Jurkat, Clone E6-1 (cell line): Measurements from ENCODE around the gene PMS1.

Experiments used
- DNase-seq: peaks from one replicate; pipeline ENCODE4 v3.0.0-alpha.2; 2011; ENCODE audit warnings: low read depth, low spot score
- H3K4me3 ChIP-seq: 2 replicates; pipeline ENCODE4 v1.5.1; 2011; ENCODE audit warnings: mild to moderate bottlenecking, low read length, control low read depth, moderate library complexity

PMS1 gene

GRCh38 chr2:189899101-189899500 lies 114.9 kb downstream of the PMS1 start:
- no peak overlapping the region for H3K4me3 ChIP-seq
- no peak for DNase-seq

GRCh38 chr2:189900726-189901125 lies 116.5 kb downstream of the PMS1 start:
- H3K4me3 ChIP-seq, result no peak overlapping the region

DNA sequence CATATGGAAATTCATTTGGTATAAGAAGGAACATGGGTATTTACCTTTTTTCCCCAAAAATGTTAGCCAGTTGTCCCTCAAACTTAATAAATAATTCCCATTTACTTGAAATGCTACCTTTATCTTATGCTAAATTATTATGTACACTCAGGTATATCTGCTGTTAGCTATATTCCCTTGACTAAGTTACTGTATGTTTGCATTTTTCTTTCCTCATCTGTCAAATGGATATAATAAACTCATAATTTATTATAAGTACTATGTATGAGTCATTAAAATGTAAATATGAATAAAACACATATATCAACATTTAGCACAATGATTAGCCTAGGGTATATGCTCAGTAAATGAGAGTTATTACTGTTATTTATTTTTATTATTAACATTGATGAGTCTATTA lies 117.4 kb downstream of the PMS1 start:
- no peak overlapping the region for H3K4me3 ChIP-seq
- no peak for DNase-seq

More at GRCh38 chr2:189900726-189901125, 116.5 kb downstream of the PMS1 start:
- DNase-seq, result no peak

- H3K4me3 ChIP-seq, result no peak overlapping the region
- no peak for DNase-seq
Observed at GRCh38 chr2:189913821-189914220, 129.6 kb downstream of the PMS1 start.

DNA sequence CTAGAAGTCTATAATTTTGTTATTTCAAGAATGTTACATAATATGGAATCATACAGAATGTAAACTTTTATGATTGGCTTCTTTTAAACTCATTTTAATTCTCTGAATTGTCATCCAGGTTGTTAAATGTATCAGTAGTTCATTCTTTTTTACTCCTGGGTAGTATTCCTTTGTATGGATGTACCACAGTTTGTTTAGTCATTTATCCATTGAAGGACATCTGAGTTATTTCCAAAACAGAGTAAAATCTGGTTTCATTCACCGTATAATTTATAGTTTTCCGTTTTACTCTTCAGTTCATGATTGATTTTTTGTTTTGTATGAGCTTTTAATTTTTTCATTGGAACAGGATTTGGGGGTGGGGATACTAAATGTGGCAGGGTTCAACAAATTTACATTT lies 132.4 kb downstream of the PMS1 start:
- H3K4me3 ChIP-seq, result no peak overlapping the region
- DNase-seq, result no peak
